MCF 10A (cell line): ENCODE results near the gene KATNBL1. TPM values are rescaled to one million over a fixed set of nuclear protein-coding genes. Genes with fewer than 3 reads are reported as not detected.

Source experiments
- BruUV-seq: library from RNA; stranded (reverse); fragments of 400-500 nt; replicated peaks from 2 replicates; lab custom pipeline; 2021; lab: Mats Ljungman, UMichigan
- CTCF ChIA-PET: fragments of 300-600 bp; sonication (Branson Sonifier 250); formaldehyde crosslinking; extraction: SDS; loops from one replicate; lab custom pipeline; 2021; ENCODE audit warnings: antibody characterized with exemption, inconsistent platforms; lab: Yijun Ruan, JAX
- POLR2A ChIA-PET: fragments of 300-600, 350-650 bp; sonication (Branson Sonifier 250); formaldehyde crosslinking; extraction: SDS; loops from one replicate; lab custom pipeline; 2020; ENCODE audit warnings: antibody characterized with exemption, inconsistent platforms; lab: Yijun Ruan, JAX
- DNase-seq: peaks from one replicate; pipeline ENCODE4 v3.0.0-alpha.2; 2018; ENCODE audit not compliant: unreplicated experiment
- H3K27ac Mint-ChIP-seq: one replicate; pipeline ENCODE4 v1.8.0; 2022; ENCODE audit warnings: mild to moderate bottlenecking, low read depth, mixed read lengths; ENCODE audit not compliant: unreplicated experiment
- H3K27me3 Mint-ChIP-seq: one replicate; pipeline ENCODE4 v1.8.0; 2022; ENCODE audit warnings: mixed read lengths; ENCODE audit not compliant: insufficient read depth, unreplicated experiment
- H3K36me3 Mint-ChIP-seq: one replicate; pipeline ENCODE4 v1.8.0; 2022; ENCODE audit warnings: mild to moderate bottlenecking, moderate library complexity, mixed read lengths; ENCODE audit not compliant: insufficient read depth, unreplicated experiment
- H3K4me1 Mint-ChIP-seq: one replicate; pipeline ENCODE4 v1.8.0; 2022; ENCODE audit warnings: mixed read lengths; ENCODE audit not compliant: insufficient read depth, unreplicated experiment
- H3K4me3 Mint-ChIP-seq: one replicate; pipeline ENCODE4 v1.8.0; 2022; ENCODE audit warnings: mild to moderate bottlenecking, moderate library complexity, mixed read lengths; ENCODE audit not compliant: unreplicated experiment
- H3K9me3 Mint-ChIP-seq: one replicate; pipeline ENCODE4 v1.8.0; 2022; ENCODE audit warnings: mixed read lengths; ENCODE audit not compliant: unreplicated experiment
- CTCF ChIP-seq: fragments of 200-600 bp; IDR thresholded peaks from one replicate; pipeline ENCODE4 v1.8.0; 2022; ENCODE audit warnings: antibody characterized with exemption, mild to moderate bottlenecking; ENCODE audit not compliant: unreplicated experiment
- intact Hi-C: fragments of 100-400 bp; cut with micrococcal nuclease; formaldehyde crosslinking; loops from 2 replicates; pipeline ENCODE4 v1.14.1; 2022
- total RNA-seq: library from RNA; stranded (reverse); gene quantifications from 2 replicates; pipeline ENCODE4 v1.2.3, GENCODE V29; 2022

Gene KATNBL1
- total RNA-seq, 1 experiment from 2014 or later: 38.2 TPM

DNA sequence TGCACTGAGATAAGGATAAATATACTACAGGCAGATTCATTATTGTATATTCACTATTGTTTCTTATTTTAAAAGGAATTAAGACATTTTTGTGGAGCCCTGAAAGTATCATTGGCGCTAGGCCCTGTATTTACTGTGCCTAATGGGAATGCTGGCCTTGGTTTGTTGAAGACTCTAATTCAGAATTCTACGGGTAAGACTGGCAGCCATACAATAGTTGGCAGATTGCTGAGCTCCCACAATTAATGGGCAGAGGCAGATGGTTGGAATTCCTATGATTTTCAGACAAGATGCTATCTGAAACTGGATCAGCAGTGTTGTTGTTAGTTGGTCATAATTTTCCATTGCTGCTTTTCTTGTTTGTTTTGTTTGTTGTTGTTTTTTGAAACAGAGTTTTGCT, 93.3 kb downstream of the KATNBL1 start:
- intact Hi-C loops: no loop called here
- TF ChIP-seq CTCF: no peak
- ChIA-PET CTCF (interaction anchor here (0.5 kb wide), 1 partner anchor 53 kb away, joined by 3 read pairs; no protein-coding TSS in a partner anchor), POLR2A (interaction anchor here (1.0 kb wide), 1 partner anchor 16 kb away, joined by 3 read pairs; no protein-coding TSS in a partner anchor)
- Mint-ChIP-seq H3K9me3 (no peaks in the 10 kb centered on the region), H3K27ac (no peak overlapping the region), H3K4me1 (no peaks in the 10 kb centered on the region), H3K27me3 (no peaks in the 10 kb centered on the region), H3K4me3 (no peak overlapping the region), H3K36me3 (peaks cover 6% of the 10 kb centered on the region)
- BruUV-seq: no TSS peak
- DNase-seq: no peak

GRCh38 chr15:34114739-34115138, 95.2 kb downstream of the KATNBL1 start:
- CTCF ChIA-PET: no interaction called here
- H3K4me3 Mint-ChIP-seq: no peak overlapping the region
- H3K27me3 Mint-ChIP-seq: no peaks in the 10 kb centered on the region

GRCh38 chr15:34114215-34114614, 95.7 kb downstream of the KATNBL1 start:
- no peaks in the 10 kb centered on the region for H3K9me3 Mint-ChIP-seq

More at GRCh38 chr15:34114739-34115138, 95.2 kb downstream of the KATNBL1 start:
- intact Hi-C loops: no loop called here
- Mint-ChIP-seq H3K27ac (no peak overlapping the region), H3K9me3 (no peaks in the 10 kb centered on the region), H3K36me3 (peaks cover 6% of the 10 kb centered on the region), H3K4me1 (no peaks in the 10 kb centered on the region)
- DNase-seq: no peak
- no peak for TF ChIP-seq CTCF
- BruUV-seq: no TSS peak
- POLR2A ChIA-PET: interaction anchor here (0.5 to 1.4 kb wide), 2 partner anchors 13 to 64 kb away, joined by 3 read pairs; no protein-coding TSS in a partner anchor

GRCh38 chr15:34111488-34111887, 98.4 kb downstream of the KATNBL1 start:
- ChIA-PET POLR2A (interaction anchor here (0.7 to 2.2 kb wide), 3 partner anchors 10 to 98 kb away, joined by 4 to 11 read pairs (median 5); partner anchors contain the start of gene KATNBL1), CTCF (interaction anchor here (0.6 to 3.7 kb wide), 11 partner anchors 9 to 703 kb away, joined by 3 to 46 read pairs (median 5); partner anchors contain the start of genes KATNBL1 and LPCAT4)
- intact Hi-C loops: no loop called here
- DNase-seq: no peak
- Mint-ChIP-seq H3K27ac (no peak overlapping the region), H3K4me1 (no peaks in the 10 kb centered on the region), H3K36me3 (peaks cover 6% of the 10 kb centered on the region), H3K4me3 (no peak overlapping the region), H3K27me3 (no peaks in the 10 kb centered on the region), H3K9me3 (no peaks in the 10 kb centered on the region)
- BruUV-seq: no TSS peak
- no peak for TF ChIP-seq CTCF

More at GRCh38 chr15:34114215-34114614, 95.7 kb downstream of the KATNBL1 start:
- no peak for DNase-seq
- Mint-ChIP-seq H3K4me3 (no peak overlapping the region), H3K36me3 (peaks cover 6% of the 10 kb centered on the region), H3K27ac (no peak overlapping the region), H3K4me1 (no peaks in the 10 kb centered on the region), H3K27me3 (no peaks in the 10 kb centered on the region)
- intact Hi-C loops: no loop called here
- TF ChIP-seq CTCF: no peak
- POLR2A ChIA-PET: interaction anchor here (1.4 kb wide), 1 partner anchor 14 kb away, joined by 3 read pairs; no protein-coding TSS in a partner anchor
- CTCF ChIA-PET: interaction anchor here (0.6 to 0.7 kb wide), 2 partner anchors 210 to 1226 kb away, joined by 3 read pairs; no protein-coding TSS in a partner anchor
- no TSS peak for BruUV-seq
